Subcutaneous adipose tissue (tissue), 4 donors: ENCODE measurements around the gene CCDC172. TPM values are rescaled to one million over a fixed set of nuclear protein-coding genes. Genes with fewer than 3 reads are reported as not detected.

Experiments used
- total RNA-seq, 4 donors: library from RNA; depleted of rRNA; stranded (reverse); fragments of >200 nt; gene quantifications; one replicate each; pipeline ENCODE4 v1.1.0, GENCODE V29; 2016
- TF ChIP-seq, protein P1 (sequence below): fragments of 450-650 bp; IDR thresholded peaks from one replicate; pipeline ENCODE4 v1.5.1; 2016; ENCODE audit warnings: low read depth, mild to moderate bottlenecking, control low read depth, antibody characterized with exemption, moderate library complexity

The CCDC172 gene
- total RNA-seq, 4 donors from 2014 or later = not detected

DNA sequence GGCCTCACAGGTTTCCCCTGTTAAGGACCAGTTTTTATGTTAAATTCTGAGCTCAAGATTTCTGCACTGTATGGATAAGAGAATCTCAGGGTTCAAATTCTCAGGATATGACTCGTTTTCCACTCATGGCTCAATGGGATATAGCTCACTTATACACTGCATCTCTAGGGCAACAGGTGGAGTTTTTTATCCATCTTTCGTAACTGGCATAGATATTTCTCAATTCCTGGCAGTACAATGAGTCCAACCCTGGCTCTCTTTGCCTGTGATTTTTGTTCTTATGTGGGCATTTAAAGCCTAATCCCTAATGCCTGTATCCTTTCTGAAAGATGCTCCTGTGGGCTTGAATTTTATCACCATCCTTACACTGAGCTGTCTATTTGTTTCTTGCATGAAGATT, 7.6 kb downstream of the CCDC172 start:
- TF ChIP-seq, protein P1, sequence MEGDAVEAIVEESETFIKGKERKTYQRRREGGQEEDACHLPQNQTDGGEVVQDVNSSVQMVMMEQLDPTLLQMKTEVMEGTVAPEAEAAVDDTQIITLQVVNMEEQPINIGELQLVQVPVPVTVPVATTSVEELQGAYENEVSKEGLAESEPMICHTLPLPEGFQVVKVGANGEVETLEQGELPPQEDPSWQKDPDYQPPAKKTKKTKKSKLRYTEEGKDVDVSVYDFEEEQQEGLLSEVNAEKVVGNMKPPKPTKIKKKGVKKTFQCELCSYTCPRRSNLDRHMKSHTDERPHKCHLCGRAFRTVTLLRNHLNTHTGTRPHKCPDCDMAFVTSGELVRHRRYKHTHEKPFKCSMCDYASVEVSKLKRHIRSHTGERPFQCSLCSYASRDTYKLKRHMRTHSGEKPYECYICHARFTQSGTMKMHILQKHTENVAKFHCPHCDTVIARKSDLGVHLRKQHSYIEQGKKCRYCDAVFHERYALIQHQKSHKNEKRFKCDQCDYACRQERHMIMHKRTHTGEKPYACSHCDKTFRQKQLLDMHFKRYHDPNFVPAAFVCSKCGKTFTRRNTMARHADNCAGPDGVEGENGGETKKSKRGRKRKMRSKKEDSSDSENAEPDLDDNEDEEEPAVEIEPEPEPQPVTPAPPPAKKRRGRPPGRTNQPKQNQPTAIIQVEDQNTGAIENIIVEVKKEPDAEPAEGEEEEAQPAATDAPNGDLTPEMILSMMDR = no peak

DNA sequence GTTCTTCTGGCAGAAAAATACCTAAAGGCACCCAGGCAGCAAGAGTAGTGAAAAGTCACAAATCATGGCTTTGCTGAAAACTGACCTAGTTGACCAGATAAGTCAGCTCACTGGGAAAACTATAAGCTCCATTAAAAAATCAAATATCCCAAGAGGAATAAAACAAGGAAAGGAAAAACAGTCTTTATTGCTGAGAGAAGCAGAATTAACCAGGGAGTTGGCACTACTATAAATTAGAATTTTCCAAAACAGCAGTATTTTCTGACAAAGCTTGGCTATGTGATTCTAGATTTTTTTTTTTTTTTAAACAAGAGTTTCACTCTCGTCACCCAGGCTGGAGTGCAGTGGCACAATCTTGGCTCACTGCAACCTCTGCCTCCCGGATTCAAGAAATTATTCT, 12.6 kb downstream of the CCDC172 start:
- TF ChIP-seq, protein P1 = no peak

DNA sequence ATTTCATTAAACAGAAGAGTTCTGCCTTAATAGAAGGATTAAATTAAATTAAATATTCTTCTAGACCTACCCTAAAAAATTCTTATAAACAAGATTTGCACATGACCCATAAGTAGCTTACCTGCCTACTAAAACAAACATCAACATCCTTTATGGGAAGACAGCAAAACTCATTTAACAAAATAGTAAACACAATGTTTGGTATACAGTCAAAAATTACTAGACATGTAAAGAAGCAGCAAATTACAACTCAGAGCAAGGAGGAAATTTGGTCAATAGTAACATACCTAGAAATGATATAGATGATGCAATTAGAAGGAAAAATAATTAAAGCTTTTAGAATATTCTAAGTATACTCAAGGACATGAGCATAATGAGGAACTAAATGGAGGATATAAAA, 27.9 kb downstream of the CCDC172 start:
- TF ChIP-seq, protein P1 = no peak

DNA sequence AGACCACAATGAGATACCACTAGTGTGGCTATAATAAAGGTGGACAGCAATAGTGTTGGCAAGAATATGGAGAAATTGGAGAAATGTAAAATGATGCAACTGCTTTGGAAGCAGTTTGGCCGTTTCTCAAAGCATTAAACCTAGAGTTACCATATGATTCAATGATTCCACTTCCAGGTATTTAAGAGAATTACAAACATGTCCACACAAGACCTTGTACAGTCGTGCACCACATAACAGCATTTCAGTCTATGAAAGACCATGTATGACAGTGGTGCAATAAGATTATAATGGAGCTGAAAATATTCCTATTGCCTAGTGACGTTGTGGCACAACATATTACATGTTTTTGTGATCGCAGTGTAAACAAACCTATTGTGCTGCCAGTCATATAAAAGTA, 29.6 kb downstream of the CCDC172 start:
- TF ChIP-seq, protein P1 = no peak

DNA sequence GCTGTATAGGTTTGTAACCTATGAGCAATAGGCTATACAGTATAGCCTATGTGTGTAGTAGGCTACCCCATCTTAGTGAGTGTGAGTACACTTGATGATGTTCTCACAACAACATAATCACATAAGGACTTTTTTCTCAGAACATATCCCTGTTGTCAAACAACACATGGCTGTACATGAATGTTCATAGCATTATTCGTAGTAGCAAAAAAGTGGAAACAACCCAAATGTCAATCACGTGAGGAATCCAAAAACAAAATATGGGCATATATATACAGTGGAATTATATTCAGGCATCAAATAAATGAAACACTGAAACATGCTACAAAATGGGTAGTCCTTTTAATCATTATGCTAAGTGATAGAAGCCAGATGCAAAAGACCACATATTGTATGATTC, 31.1 kb downstream of the CCDC172 start:
- TF ChIP-seq, protein P1 = no peak

DNA sequence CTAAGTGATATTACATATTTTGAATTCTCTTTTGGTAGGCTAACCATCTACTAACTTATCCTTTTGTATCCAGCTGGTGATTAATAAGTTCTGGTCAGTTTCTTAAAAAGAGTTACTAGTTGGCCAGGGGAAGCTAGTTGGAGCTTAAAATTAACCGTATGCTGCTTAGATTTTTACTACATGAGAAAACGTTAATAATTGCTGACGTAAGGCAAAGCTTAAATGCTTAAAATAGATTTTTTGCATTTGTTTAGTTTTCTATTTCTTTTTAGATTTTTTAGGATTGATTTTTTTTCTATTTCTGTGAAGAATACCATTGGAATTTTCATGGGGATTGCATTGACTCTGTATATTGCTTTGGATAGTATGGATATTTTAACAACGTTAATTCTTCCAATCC, 32.6 kb downstream of the CCDC172 start:
- TF ChIP-seq, protein P1 = no peak

DNA sequence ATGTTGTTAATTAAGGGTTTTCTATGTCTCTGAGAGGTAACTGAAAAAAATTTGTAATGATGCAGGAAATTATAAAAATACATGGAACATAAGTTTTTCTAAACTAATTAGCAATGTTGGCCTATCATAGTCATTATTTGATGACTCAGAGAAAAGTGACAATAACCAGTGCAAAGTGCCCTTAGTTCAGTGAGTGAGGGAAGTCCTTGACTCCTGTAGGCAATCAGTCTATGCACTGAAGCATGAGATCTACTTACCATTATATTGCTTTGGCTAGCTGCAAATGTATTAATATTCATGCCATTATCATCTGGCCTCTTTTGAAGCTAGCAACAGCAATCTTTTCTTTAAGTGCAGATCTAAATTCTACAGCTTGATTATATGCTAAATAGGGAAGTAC, 40.6 kb downstream of the CCDC172 start:
- TF ChIP-seq, protein P1 = no peak

DNA sequence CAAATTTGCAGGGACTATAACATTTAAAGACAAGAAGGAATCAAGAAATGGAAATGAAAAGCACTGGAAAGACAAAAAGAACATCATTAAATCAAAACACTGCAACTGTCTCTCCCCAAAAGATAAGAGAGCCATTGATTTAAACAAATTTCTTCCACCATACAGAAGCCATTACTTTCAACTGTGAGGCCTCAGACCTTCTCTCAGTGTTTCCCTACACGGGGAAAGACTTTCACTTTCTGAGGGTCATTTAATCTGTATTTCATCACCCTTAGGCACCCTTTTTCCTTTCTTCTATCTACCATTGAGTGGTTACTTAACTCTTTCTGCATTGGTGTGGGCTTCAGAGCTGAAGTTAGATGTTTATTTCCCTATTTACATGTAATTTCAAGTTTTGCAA, 47.5 kb downstream of the CCDC172 start:
- TF ChIP-seq, protein P1 = no peak
